Chondrocyte (in vitro differentiated cells): Measurements from ENCODE around the gene ZFHX3. TPM values are rescaled to one million over a fixed set of nuclear protein-coding genes. Genes with fewer than 3 reads are reported as not detected.

Experiments
- DNase-seq: peaks from one replicate; pipeline ENCODE4 v3.0.0; 2021; ENCODE audit warnings: mixed read lengths, low spot score
- H3K27ac Mint-ChIP-seq: one replicate; pipeline ENCODE4 v1.8.0; 2021; ENCODE audit warnings: mild to moderate bottlenecking, moderate library complexity, mixed read lengths; ENCODE audit not compliant: unreplicated experiment
- H3K27me3 Mint-ChIP-seq: 2 replicates; pipeline ENCODE4 v1.8.0; 2021; ENCODE audit warnings: low read depth, mixed read lengths
- H3K36me3 Mint-ChIP-seq: 2 replicates; pipeline ENCODE4 v1.8.0; 2021; ENCODE audit warnings: low read depth, mixed read lengths
- H3K4me1 Mint-ChIP-seq: 2 replicates; pipeline ENCODE4 v1.8.0; 2021; ENCODE audit warnings: low read depth, mild to moderate bottlenecking, mixed read lengths
- H3K4me3 Mint-ChIP-seq: one replicate; pipeline ENCODE4 v1.8.0; 2021; ENCODE audit warnings: mild to moderate bottlenecking, moderate library complexity, mixed read lengths; ENCODE audit not compliant: unreplicated experiment
- H3K9me3 Mint-ChIP-seq: 2 replicates; pipeline ENCODE4 v1.8.0; 2021; ENCODE audit warnings: low read depth, mixed read lengths
- CTCF ChIP-seq: fragments of 200-600 bp; sonication (generic); IDR thresholded peaks from 2 replicates; pipeline ENCODE4 v1.5.0; 2021; ENCODE audit warnings: antibody characterized with exemption, mild to moderate bottlenecking, moderate library complexity
- total RNA-seq: library from RNA; stranded (reverse); gene quantifications from 3 replicates; pipeline ENCODE4 v1.2.1, GENCODE V29; 2021

ZFHX3 gene
- total RNA-seq, 1 donor from 2014 or later, result 86.8 TPM

GRCh38 chr16:72796222-72796621 is 251.7 kb downstream of the ZFHX3 start:
- H3K36me3 Mint-ChIP-seq, result peaks cover 73% of the 10 kb centered on the region
- DNase-seq, result no peak
- peak overlapping the region; percentile 23 for H3K27ac Mint-ChIP-seq
- peaks cover 3% of the 10 kb centered on the region for H3K4me1 Mint-ChIP-seq
- no peaks in the 10 kb centered on the region for H3K27me3 Mint-ChIP-seq
- no peak for TF ChIP-seq CTCF
- no peaks in the 10 kb centered on the region for H3K9me3 Mint-ChIP-seq
- H3K4me3 Mint-ChIP-seq, result no peak overlapping the region

GRCh38 chr16:72794986-72795385 is 252.9 kb downstream of the ZFHX3 start:
- no peak for DNase-seq
- peaks cover 7% of the 10 kb centered on the region for H3K4me1 Mint-ChIP-seq
- peak overlapping the region; percentile 6 for H3K4me3 Mint-ChIP-seq
- TF ChIP-seq CTCF, result no peak
- H3K9me3 Mint-ChIP-seq, result no peaks in the 10 kb centered on the region
- H3K27ac Mint-ChIP-seq, result peak overlapping the region; percentile 36
- no peaks in the 10 kb centered on the region for H3K27me3 Mint-ChIP-seq
- H3K36me3 Mint-ChIP-seq, result peaks cover 78% of the 10 kb centered on the region

- no peaks in the 10 kb centered on the region for H3K27me3 Mint-ChIP-seq
- DNase-seq, result no peak
- H3K27ac Mint-ChIP-seq, result no peak overlapping the region
- H3K4me1 Mint-ChIP-seq, result peaks cover 11% of the 10 kb centered on the region
- H3K9me3 Mint-ChIP-seq, result no peaks in the 10 kb centered on the region
- peaks cover 75% of the 10 kb centered on the region for H3K36me3 Mint-ChIP-seq
- no peak for TF ChIP-seq CTCF
- no peak overlapping the region for H3K4me3 Mint-ChIP-seq
Observed at GRCh38 chr16:72794319-72794718, 253.6 kb downstream of the ZFHX3 start.

- DNase-seq, result no peak
- H3K4me3 Mint-ChIP-seq, result no peak overlapping the region
- no peak for TF ChIP-seq CTCF
- peaks cover 17% of the 10 kb centered on the region for H3K4me1 Mint-ChIP-seq
- H3K27ac Mint-ChIP-seq, result no peak overlapping the region
- no peaks in the 10 kb centered on the region for H3K27me3 Mint-ChIP-seq
- peaks cover 73% of the 10 kb centered on the region for H3K36me3 Mint-ChIP-seq
- no peaks in the 10 kb centered on the region for H3K9me3 Mint-ChIP-seq
Observed at GRCh38 chr16:72793716-72794115, 254.2 kb downstream of the ZFHX3 start.

GRCh38 chr16:72793017-72793416 is 254.9 kb downstream of the ZFHX3 start:
- H3K9me3 Mint-ChIP-seq, result no peaks in the 10 kb centered on the region
- no peak for TF ChIP-seq CTCF
- H3K4me1 Mint-ChIP-seq, result peaks cover 24% of the 10 kb centered on the region
- H3K4me3 Mint-ChIP-seq, result no peak overlapping the region
- no peak overlapping the region for H3K27ac Mint-ChIP-seq
- H3K27me3 Mint-ChIP-seq, result no peaks in the 10 kb centered on the region
- DNase-seq, result no peak
- H3K36me3 Mint-ChIP-seq, result peaks cover 72% of the 10 kb centered on the region
